Esophagus muscularis mucosa (tissue), 4 donors: Measurements from ENCODE around the gene NOSTRIN.

ENCODE experiments used
- EP300 ChIP-seq: sonication (generic); formaldehyde crosslinking; IDR thresholded peaks from one replicate; pipeline ENCODE4 v1.6.1; 2017; ENCODE audit warnings: antibody characterized with exemption
- POLR2A ChIP-seq: fragments of 450-650 bp; IDR thresholded peaks from one replicate; pipeline ENCODE4 v1.6.1; 2017; ENCODE audit warnings: antibody characterized with exemption, moderate library complexity, mild to moderate bottlenecking, low read depth
- TF ChIP-seq, protein P1 (sequence below), 3 experiments: fragments of 200-600 bp in 2 of 3; fragments of 450-650 bp in 1 of 3; sonication (generic) in 2 of 3; IDR thresholded peaks; one replicate each; pipeline ENCODE4 v1.5.1; 2017 to 2019; ENCODE audit warnings: antibody characterized with exemption in 3 of 3, mild to moderate bottlenecking in 2 of 3, moderate library complexity in 1 of 3

DNA sequence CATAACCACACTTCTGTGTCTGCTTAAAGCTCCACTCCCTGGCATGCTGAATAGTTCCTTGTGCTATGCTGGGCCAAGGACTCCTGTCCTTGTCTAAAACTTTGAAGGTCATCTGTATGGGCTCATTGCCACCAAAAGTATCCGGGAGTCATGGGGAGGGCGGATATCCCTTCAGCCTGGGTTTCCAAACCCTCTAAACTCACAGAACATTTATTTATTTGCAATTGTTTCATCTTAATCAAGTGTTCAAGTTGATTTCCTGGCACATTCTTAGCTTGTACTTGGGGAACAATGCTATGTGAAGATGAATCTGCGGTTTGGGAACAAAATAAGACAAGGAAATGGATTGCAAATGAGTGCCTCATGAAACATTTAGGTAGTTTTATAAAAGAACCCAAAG, 1.8 kb downstream of the NOSTRIN start:
- TF ChIP-seq POLR2A (no peak), EP300 (no peak)
- TF ChIP-seq, protein P1, sequence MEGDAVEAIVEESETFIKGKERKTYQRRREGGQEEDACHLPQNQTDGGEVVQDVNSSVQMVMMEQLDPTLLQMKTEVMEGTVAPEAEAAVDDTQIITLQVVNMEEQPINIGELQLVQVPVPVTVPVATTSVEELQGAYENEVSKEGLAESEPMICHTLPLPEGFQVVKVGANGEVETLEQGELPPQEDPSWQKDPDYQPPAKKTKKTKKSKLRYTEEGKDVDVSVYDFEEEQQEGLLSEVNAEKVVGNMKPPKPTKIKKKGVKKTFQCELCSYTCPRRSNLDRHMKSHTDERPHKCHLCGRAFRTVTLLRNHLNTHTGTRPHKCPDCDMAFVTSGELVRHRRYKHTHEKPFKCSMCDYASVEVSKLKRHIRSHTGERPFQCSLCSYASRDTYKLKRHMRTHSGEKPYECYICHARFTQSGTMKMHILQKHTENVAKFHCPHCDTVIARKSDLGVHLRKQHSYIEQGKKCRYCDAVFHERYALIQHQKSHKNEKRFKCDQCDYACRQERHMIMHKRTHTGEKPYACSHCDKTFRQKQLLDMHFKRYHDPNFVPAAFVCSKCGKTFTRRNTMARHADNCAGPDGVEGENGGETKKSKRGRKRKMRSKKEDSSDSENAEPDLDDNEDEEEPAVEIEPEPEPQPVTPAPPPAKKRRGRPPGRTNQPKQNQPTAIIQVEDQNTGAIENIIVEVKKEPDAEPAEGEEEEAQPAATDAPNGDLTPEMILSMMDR (IDR thresholded peaks at IDR 0.05) = no peak
